HUES6 (cell line): Measurements from ENCODE around the gene SUMO3.
"Not testable (repeated sequence)": the region's sequence is repeated elsewhere in the genome, so short reads cannot be mapped to it uniquely, and the experiment has no call there.

ENCODE experiments used
- H3K27ac ChIP-seq: 2 replicates; pipeline ENCODE4 v1.7.0; 2013; ENCODE audit warnings: low read depth, mild to moderate bottlenecking, low read length, inconsistent platforms
- H3K27me3 ChIP-seq: 2 replicates; pipeline ENCODE4 v1.6.1; 2013; ENCODE audit warnings: low read length; ENCODE audit not compliant: control insufficient read depth, insufficient read depth
- H3K36me3 ChIP-seq: 2 replicates; pipeline ENCODE4 v1.6.1; 2013; ENCODE audit warnings: low read length; ENCODE audit not compliant: control insufficient read depth, insufficient read depth
- H3K4me1 ChIP-seq: 2 replicates; pipeline ENCODE4 v1.6.1; 2013; ENCODE audit warnings: low read length; ENCODE audit not compliant: control insufficient read depth, insufficient read depth
- H3K4me3 ChIP-seq: 2 replicates; pipeline ENCODE4 v1.5.1; 2013; ENCODE audit warnings: low read depth, low read length
- H3K9ac ChIP-seq: one replicate; pipeline ENCODE4 v1.6.1; 2013; ENCODE audit warnings: mild to moderate bottlenecking, low read length
- H3K9me3 ChIP-seq: 2 replicates; pipeline ENCODE4 v1.6.1; 2013; ENCODE audit warnings: low read depth, low read length; ENCODE audit not compliant: control insufficient read depth, insufficient read depth

The SUMO3 gene

DNA sequence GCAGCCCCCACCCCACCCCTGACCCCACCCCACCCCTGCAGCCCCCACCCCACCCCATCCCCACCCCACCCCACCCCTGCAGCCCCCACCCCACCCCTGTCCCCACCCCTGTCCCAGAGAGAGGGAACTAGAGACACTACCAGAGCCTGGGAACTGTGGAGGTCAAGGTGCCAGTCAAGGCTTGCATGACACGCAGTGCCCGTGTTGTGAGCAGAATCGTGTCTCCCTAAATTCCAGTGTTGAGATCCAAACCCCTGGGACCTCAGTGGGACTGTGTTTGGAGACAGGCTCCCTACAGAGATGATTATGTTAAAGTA, 18.4 kb upstream of the SUMO3 start:
- H3K27ac ChIP-seq: no peak overlapping the region
- H3K4me3 ChIP-seq: no peak overlapping the region
- no peaks in the 10 kb centered on the region for H3K9me3 ChIP-seq
- H3K4me1 ChIP-seq: peaks cover 11% of the 10 kb centered on the region; the same call in 1 of the 2 replicates
- no peaks in the 10 kb centered on the region for H3K36me3 ChIP-seq
- H3K9ac ChIP-seq: no peak overlapping the region
- H3K27me3 ChIP-seq: no peaks in the 10 kb centered on the region

DNA sequence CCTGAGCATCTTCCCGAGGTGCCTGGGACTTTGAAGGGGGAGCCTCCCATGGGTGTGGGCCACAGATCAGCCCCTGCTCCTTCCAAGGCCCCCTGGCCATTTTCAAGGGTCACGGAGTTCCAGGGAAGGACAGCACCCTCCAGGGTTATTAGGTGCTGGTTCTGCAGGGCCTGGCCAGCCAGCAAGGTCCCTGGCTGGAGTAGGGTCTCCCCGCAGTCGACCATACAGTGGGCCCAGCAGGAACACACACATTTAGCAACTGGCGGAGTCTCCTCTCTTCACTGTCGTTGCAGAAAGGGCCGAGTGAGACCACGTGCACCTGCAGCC, 17.7 kb upstream of the SUMO3 start:
- Histone ChIP-seq H3K4me1 (peaks cover 11% of the 10 kb centered on the region; the same call in 1 of the 2 replicates), H3K9me3 (no peaks in the 10 kb centered on the region), H3K27me3 (no peaks in the 10 kb centered on the region)

DNA sequence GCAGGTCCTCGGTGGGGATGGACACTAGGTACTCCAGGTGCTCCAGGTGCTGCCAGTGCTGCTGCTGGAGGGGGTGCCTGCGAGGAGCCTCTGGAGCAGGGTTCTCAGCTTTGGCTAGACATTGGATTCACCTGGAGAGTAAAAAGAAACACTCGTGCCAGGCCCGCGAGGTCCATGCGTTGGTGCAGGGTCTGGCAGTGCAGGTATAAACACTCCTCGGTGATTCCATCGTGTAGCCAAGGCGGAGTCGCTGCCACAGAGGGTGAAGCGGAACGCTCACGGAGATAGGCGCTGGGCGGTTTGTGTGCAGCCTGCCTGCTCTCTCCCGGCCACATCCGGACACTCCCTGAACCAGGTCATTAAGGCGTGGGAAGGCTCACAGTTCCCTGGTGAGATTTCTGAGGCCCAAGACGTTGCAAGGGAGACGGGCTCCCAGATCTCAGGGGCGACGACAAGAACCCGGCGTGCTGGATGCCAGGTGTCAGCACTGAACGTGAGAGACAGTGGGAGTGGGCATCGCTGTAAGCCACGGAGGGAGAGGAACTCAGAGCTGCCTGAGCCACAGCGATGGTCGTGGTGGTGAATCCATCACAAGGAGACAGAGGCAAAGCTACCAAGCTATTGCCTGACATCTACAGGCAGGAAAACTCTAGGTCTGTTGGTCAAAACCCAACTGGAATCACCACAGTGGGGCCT, 17.2 kb upstream of the SUMO3 start:
- H3K27me3 ChIP-seq: no peaks in the 10 kb centered on the region
- H3K4me1 ChIP-seq: peaks cover 11% of the 10 kb centered on the region; the same call in 1 of the 2 replicates
- H3K9ac ChIP-seq: no peak overlapping the region
- no peak overlapping the region for H3K4me3 ChIP-seq
- no peak overlapping the region for H3K27ac ChIP-seq
- no peaks in the 10 kb centered on the region for H3K36me3 ChIP-seq
- peaks cover under 1% of the 10 kb centered on the region; the same call in 1 of the 2 replicates for H3K9me3 ChIP-seq

More for the DNA sequence above, 17.7 kb upstream of the SUMO3 start:
- H3K9ac ChIP-seq: no peak overlapping the region
- H3K4me3 ChIP-seq: no peak overlapping the region
- H3K36me3 ChIP-seq: no peaks in the 10 kb centered on the region
- H3K27ac ChIP-seq: no peak overlapping the region

DNA sequence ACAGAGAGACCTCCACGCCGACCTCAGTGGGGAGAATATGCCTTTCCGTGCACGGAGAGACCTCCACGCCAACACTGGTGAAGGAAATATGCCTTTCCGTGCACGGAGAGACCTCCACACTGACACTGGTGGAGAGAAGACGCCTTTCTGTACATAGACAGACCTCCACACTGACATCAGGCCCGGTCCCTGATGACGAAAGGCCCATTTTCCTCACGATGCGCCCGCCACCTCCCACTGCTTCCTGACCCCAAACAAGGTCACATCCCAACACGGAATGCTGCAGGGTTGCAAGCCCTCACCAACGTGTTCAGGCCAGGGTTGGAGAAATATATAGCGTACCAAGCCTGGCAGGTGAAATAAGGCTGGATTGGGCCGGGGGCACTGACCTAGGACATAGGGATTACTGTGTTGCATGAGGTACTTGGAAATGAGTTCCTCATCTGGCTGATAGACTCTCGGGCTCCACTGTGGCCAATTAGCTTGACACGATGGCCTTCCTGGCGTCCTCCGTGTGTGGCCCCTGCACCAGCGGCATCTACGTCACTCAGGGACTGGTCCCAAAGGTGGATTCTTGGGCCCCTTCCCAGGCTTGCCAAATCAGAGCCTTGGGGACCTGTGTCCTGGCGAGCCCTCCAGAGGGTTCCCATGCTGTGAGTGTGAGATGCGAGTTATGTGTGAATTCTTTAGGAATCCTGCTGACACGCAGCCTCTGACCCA, 16.5 kb upstream of the SUMO3 start:
- Histone ChIP-seq H3K9me3 (peaks cover 7% of the 10 kb centered on the region; the same call in 1 of the 2 replicates), H3K27me3 (no peaks in the 10 kb centered on the region), H3K9ac (no peak overlapping the region), H3K4me3 (no peak overlapping the region), H3K4me1 (peaks cover 11% of the 10 kb centered on the region; the same call in 1 of the 2 replicates), H3K36me3 (no peaks in the 10 kb centered on the region), H3K27ac (no peak overlapping the region)

DNA sequence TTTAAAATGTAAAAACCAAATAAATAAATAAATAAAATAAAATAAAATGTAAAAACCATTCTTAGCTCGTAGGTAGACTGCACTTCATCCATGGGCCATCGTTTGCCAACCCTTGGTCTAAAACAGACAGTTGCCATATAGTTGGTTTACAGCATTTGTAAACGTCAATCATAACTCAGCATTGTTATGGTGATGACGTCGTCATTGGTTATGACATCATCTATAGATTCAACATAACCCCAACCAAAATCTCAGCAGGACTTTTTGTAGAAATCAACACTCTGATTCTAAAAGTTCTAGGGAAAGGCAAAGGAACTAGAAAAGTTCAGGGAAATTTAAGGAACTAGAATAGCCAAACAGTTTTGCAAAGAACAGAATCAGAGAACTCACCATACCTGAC, 15.8 kb upstream of the SUMO3 start:
- Histone ChIP-seq H3K4me3 (no peak overlapping the region), H3K9ac (no peak overlapping the region)

DNA sequence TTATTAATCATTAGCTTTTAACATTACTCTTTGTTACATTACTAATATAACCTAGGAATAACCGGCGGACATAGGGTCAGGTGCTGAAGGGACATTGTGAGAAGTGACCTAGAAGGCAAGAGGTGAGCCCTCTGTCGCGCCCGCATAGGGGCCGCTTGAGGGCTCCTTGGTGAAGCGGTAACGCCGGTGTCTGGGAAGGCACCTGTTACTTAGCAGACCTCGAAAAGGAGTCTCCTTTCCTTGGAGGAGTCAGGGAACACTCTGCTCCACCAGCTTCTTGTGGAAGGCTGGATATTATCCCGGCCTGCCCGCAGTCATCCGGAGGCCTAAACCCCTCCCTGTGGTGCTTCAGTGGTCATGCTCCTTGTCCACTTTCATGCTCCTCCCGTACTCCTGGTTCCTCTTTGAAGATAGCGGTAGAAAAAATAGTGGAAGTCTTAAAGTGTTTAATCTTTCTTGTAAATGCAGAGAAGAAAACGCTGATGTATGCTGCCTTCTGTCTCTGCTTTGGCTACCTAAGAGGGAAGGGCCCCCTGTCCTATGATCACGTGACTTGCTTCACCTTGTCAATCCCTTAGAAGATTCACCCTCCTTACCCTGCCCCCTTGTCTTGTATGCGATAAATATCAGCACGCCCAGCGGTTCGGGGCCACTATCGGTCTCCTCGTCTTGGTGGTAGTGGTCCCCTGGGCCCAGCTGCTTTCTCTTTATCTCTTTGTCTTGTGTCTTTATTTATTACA, 14.8 kb upstream of the SUMO3 start:
- H3K27ac ChIP-seq, H3K4me1 ChIP-seq, H3K36me3 ChIP-seq, H3K9ac ChIP-seq, H3K27me3 ChIP-seq, H3K4me3 ChIP-seq: not testable (repeated sequence)
- H3K9me3 ChIP-seq: peaks cover 25% of the 10 kb centered on the region

More for the DNA sequence above, 15.8 kb upstream of the SUMO3 start:
- H3K36me3 ChIP-seq: no peaks in the 10 kb centered on the region
- H3K9me3 ChIP-seq: peaks cover 15% of the 10 kb centered on the region; the same call in 1 of the 2 replicates
- H3K27ac ChIP-seq: no peak overlapping the region
- H3K27me3 ChIP-seq: no peaks in the 10 kb centered on the region
- H3K4me1 ChIP-seq: peaks cover 9% of the 10 kb centered on the region; the same call in 1 of the 2 replicates

DNA sequence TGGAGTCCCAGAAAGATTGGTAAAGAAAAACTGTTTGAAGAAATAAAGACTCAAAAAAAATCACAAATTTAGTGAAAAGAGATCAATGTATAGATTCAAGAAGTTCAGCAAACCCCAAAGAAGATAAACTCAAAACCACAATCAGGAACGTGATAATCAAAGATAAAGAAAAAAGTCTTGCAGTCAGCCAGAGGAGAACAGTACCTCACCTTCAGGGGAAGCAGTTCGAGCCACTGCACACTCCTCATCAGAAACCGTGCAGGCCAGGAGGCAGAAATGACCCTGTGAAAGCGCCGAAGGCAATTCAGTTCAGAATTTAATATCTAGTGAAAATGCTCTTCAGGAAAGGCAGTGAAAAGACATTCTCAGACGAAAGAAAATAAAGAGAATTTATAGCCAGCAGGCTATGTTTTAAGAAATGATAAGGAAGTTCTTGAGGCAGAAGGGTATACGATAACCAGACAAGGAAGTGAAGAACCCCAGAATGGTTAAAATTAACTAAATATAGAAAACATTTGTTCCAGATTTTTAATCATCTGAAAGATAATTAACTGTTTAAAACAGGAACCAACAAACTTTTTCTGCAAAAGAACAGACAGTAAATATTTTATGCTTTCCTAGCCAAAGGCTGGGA, 13.5 kb upstream of the SUMO3 start:
- Histone ChIP-seq H3K9ac (no peak overlapping the region), H3K9me3 (peaks cover 33% of the 10 kb centered on the region), H3K4me1 (0 out of 2 replicates have a peak, but pooled peaks cover under 1% of the 10 kb centered on the region), H3K36me3 (no peaks in the 10 kb centered on the region), H3K4me3 (no peak overlapping the region), H3K27ac (no peak overlapping the region), H3K27me3 (no peaks in the 10 kb centered on the region)

DNA sequence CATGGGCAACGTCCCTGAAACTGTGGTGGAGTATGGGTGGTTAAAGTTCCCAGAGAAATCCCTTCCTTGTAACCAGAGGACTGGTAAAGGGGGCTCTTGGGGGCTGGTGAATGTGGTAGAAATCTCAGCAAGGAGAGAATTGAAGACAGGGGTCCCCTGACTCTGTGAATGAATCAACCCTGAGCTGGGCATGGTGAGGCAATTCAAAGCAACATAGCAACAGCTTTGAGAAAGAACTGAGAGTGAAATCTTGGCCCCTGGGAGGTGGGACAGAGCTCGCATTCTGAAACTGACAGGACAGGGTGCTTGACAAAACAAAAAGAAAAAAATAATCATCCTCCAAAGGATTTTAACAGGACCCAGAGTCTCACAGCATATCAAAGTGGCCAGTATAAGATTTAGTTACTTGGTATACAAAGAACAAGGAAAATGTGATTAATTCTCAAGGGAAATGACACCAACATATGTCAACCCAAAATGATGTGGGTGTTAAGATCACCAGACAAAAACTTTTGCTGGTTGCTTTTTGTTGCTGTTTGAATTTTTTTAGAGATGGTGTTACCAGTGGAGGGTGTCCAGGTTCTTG, 11.7 kb upstream of the SUMO3 start:
- Histone ChIP-seq H3K27ac (no peak overlapping the region), H3K9me3 (peaks cover 36% of the 10 kb centered on the region), H3K36me3 (no peaks in the 10 kb centered on the region), H3K9ac (no peak overlapping the region), H3K27me3 (no peaks in the 10 kb centered on the region), H3K4me3 (no peak overlapping the region), H3K4me1 (no peaks in the 10 kb centered on the region)

DNA sequence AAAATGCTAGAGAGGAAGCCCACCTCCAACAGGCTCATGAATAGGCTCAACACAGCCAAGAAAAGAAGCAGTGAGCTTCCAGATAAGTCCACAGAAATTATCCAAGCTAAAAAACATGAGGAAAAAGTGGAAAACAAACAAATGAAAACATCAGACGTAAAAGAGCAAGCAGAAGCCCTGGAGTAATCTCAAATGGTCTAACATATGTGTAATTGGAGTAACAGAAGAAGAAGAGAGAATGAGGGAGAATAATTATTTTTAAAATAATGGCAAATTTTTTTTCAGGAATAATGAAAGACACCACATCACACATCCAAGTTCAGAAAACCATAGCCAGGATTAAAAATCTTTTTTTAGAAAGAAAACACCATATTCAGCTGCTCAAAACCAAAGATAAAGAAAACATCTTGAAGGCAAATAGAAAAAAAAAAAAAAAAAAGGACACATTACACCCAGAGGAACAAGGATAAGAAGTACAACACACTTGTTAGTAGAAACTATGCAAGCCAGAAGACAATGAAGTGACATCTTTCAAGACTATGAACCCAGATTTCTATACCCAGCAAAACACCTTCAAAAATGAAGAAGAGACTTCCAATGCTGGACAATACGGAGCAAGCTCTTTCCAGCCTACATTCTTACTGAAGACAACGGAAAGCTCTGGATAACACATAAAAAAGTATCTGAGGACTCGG, 10.6 kb upstream of the SUMO3 start:
- Histone ChIP-seq H3K36me3 (no peaks in the 10 kb centered on the region), H3K4me1 (no peaks in the 10 kb centered on the region), H3K27me3 (no peaks in the 10 kb centered on the region), H3K4me3 (no peak overlapping the region), H3K9ac (no peak overlapping the region), H3K27ac (no peak overlapping the region), H3K9me3 (peaks cover 41% of the 10 kb centered on the region)

DNA sequence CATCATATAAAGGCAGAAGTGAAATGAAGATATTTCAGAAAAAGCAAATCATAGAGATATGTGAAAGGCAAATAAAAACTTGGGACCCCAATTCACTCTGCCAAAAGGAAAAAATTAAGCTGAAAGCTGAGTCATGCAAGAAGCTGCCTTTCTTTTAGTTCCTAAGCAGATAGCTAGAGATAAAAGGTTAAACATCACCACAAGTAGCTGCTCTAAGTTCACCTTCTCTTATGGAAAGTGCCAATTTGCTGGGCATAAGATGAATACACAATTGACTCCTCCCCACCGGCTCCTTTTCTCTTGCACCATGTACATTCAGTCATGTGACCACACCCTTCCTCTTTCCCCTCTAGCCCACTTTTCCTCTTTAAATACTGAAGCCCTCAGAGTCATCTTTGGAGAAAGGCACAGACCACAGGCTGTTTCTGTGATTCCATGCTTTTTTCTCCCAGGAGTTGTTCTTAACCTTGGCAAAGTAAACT, 5.4 kb upstream of the SUMO3 start:
- H3K4me3 ChIP-seq: no peak overlapping the region
- peaks cover 68% of the 10 kb centered on the region for H3K9me3 ChIP-seq
- H3K36me3 ChIP-seq: no peaks in the 10 kb centered on the region
- H3K4me1 ChIP-seq: no peaks in the 10 kb centered on the region
- H3K9ac ChIP-seq: no peak overlapping the region
- 0 out of 2 replicates have a peak, but pooled peaks cover 5% of the 10 kb centered on the region for H3K27me3 ChIP-seq
- H3K27ac ChIP-seq: no peak overlapping the region
